NCI-H1436 treated with DMSO at 0.1 percent for 48 hours (cell line): Measurements from ENCODE around the gene SMARCB1.

Source experiments
- DNase-seq: peaks from one replicate; lab custom pipeline; 2025; lab: John Stamatoyannopoulos, UW

The SMARCB1 gene

GRCh38 chr22:23884140-23884539 lies 97.4 kb downstream of the SMARCB1 start:
- no peak for DNase-seq
